Choroid plexus epithelial cell (primary cell): ENCODE measurements around the gene PERCC1.

ENCODE experiments used
- DNase-seq: peaks from one replicate; pipeline ENCODE4 v3.0.0-alpha.2; 2010; ENCODE audit warnings: low read depth
- H3K4me3 ChIP-seq: 2 replicates; pipeline ENCODE4 v1.5.1; 2011; ENCODE audit warnings: low read depth, mild to moderate bottlenecking, control low read depth, low read length, moderate library complexity
- TF ChIP-seq, protein P1 (sequence below): conservative IDR thresholded peaks from 2 replicates; pipeline ENCODE4 v1.5.1; 2011; ENCODE audit warnings: low read depth, mild to moderate bottlenecking, control low read depth, inconsistent platforms, low read length, moderate library complexity

Gene PERCC1

GRCh38 chr16:1456951-1457350, 26.1 kb downstream of the PERCC1 start:
- no peak overlapping the region for H3K4me3 ChIP-seq
- no peak for DNase-seq
- TF ChIP-seq, protein P1, sequence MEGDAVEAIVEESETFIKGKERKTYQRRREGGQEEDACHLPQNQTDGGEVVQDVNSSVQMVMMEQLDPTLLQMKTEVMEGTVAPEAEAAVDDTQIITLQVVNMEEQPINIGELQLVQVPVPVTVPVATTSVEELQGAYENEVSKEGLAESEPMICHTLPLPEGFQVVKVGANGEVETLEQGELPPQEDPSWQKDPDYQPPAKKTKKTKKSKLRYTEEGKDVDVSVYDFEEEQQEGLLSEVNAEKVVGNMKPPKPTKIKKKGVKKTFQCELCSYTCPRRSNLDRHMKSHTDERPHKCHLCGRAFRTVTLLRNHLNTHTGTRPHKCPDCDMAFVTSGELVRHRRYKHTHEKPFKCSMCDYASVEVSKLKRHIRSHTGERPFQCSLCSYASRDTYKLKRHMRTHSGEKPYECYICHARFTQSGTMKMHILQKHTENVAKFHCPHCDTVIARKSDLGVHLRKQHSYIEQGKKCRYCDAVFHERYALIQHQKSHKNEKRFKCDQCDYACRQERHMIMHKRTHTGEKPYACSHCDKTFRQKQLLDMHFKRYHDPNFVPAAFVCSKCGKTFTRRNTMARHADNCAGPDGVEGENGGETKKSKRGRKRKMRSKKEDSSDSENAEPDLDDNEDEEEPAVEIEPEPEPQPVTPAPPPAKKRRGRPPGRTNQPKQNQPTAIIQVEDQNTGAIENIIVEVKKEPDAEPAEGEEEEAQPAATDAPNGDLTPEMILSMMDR: no peak

DNA sequence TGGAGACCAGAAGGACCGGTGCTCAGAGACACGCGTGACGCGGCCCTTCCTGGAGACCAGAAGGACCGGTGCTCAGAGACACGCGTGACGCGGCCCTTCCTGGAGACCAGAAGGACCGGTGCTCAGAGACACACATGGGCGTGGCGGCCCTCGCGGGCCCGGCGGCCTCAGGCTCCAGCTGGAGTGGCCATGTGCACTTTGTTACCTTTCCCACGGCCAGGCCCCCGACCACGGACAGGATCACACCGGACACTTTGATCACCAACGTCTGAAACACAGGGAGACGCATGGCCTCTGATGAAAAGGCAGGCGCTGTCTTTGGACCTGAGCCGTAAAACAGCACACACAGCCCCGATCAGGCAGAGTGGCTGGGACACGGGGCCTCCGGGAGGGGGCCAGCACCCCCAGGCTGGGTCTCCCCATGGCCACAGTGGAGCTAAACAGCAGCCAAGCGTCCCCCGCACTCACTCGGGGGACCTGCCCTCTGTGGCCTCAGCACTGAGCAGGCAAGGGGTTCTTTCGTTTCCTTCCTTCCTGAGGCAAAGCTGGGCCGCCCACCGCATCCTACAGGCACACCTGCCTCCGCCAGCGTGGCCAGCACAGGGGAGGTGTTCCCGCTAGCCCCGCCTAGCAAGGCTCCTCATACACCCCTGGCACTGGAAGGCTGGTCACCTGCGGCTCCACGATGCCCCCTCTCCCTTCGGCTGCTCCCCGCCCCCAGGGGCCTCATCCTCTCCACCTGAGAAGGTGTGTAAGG, 26.8 kb downstream of the PERCC1 start:
- no peak for DNase-seq
- TF ChIP-seq, protein P1: no peak
- H3K4me3 ChIP-seq: no peak overlapping the region

GRCh38 chr16:1458336-1458976, 27.6 kb downstream of the PERCC1 start:
- no peak overlapping the region for H3K4me3 ChIP-seq
- DNase-seq: no peak
- TF ChIP-seq, protein P1: no peak

- DNase-seq: no peak
- TF ChIP-seq, protein P1: no peak
- no peak overlapping the region for H3K4me3 ChIP-seq
These were observed 28.1 kb downstream of the PERCC1 start for GRCh38 chr16:1458977-1459341.

GRCh38 chr16:1459967-1460366, 29.1 kb downstream of the PERCC1 start:
- DNase-seq: no peak
- TF ChIP-seq, protein P1: no peak
- H3K4me3 ChIP-seq: no peak overlapping the region

DNA sequence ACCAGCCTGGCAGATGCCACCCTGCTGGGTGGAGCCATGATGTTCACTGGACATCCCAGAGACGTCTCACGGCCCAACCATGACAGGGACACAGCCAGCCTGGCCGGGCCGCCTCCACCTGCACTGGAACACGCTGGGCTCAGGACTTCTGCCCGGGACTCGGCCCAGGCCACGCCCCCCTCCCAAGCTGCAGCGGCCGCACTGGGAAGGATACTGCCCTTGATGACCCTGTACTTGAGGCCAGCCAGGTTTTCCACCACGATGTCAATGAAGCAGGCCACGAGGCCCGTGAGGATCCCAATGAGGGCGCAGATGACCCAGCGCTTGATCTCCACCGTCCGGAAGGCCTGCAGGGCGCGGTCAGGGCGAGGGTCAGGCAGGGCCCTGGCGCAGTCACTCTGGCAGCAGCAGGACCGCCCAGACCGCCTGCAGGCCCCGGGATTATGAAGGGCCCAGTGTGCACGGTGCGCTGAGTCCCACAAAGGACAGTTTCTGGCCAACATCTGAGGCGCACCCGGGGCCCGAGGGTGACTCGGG, 29.8 kb downstream of the PERCC1 start:
- H3K4me3 ChIP-seq: no peak overlapping the region
- TF ChIP-seq, protein P1: no peak
- no peak for DNase-seq
